Pons (tissue), 1 donor: ENCODE measurements around the gene OR2T1.
"Not testable (repeated sequence)": the region's sequence is repeated elsewhere in the genome, so short reads cannot be mapped to it uniquely, and the experiment has no call there.

Experiments
- DNase-seq: peaks from one replicate; pipeline ENCODE4 v3.0.0-alpha.2; 2016; ENCODE audit warnings: low spot score

Gene OR2T1

DNA sequence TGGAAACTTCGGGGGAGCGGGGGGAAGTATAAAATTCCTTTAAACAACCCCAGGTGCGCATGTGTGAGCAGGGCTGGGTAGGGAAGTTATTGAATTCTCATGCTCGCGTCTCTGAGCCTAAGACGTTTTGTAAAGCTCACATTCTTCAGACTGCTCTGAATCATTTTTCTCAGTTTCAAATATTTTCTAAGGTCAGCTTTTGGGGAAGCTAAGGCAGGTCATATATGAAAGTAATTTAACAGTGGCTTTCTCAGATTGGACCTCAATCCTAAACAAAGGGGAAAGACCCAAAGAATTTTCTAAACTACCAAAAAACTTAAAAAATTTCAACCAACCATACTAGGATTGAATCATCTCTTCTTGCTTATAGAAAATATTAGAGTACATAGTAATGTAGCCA, 32.1 kb downstream of the OR2T1 start:
- not testable (repeated sequence) for DNase-seq

DNA sequence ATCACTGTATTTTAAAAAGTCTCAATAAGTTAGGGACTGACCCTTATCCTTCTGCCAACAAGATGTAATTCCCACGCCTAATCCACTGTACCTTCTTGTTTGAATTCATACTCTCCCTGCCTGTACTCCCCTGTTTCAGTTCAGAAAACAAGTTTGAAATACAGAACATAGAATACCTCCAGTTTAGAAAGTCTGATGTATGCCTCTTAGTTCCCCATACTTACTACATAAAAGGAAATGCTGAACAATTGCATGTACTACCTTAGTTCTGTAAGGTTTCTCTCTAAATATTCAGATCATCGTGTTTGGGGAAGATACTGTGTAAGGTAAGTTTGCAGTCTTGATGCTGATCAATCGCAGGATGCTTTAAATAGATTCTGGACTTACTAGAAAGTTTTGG, 33.5 kb downstream of the OR2T1 start:
- not testable (repeated sequence) for DNase-seq

DNA sequence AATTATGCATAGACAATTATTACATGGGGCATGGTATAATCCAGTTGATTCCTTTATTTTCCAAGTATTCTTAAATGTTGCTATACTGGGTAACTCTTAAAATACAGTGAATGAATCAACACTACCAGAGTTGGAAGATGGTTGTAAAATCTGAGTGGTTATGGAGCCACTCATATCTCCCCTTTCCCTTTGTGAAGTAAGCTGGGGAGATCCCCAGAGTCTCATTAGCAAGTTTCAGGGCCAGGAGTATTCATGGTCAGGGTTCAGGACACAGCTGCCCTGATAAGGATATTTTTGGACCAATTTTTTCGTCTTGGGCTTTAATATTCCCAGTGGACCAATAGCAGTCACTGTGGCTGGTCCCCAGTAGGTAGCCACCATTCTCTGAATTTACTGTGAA, 35.8 kb downstream of the OR2T1 start:
- not testable (repeated sequence) for DNase-seq

DNA sequence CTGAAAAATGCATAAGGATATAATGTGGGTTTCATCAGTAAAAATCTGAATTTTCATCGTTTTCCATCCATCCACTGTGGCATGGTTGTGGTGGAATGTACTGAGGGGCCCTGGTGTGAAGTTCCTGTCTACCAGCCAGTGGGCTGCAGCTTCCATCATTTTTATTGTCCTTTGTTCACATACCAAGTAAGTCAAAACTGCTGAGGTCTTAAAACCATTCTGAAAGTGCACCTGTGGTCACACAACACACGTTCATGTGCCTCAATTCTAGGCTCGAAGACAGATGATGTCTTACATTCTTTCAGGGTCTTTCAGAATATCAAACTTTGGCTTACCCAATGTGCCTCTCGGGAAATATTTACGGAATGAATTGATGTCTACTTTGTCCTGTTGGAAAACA, 36.4 kb downstream of the OR2T1 start:
- not testable (repeated sequence) for DNase-seq

DNA sequence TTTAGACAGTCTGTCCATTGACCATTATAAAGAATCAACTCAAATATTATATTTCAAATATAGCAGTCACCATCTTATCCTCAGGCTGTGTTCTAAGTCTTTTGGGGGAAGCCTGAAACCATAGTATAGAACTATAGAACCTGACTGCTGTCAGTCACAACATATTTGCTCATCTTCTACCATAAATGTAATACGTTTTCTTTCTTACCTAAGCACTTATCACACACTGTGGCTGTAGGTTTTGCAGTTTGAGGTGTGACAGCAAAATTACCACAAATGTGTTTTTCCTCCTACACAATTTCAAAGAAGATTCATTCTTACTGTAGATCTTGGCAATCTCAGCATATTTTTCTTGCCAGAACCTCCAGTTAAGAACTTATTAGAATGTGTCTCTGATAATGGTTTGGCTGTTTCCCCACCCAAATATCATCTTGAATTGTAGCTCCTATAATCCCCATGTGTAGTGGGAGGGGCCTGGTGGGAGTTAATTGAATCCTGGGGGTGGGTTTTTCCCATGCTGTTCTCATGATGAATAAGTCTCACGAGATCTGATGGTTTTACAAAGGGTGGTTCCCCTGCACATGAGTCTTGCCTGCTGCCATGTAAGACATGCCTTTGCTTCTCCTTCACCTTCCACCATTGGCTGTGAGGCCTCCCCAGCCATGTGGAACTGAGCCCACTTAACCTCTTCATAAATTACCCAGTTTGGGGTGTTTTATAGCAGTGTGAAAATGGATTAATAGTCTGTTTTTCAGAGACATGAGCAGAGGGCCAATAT, 39.8 kb downstream of the OR2T1 start:
- DNase-seq: not testable (repeated sequence)

DNA sequence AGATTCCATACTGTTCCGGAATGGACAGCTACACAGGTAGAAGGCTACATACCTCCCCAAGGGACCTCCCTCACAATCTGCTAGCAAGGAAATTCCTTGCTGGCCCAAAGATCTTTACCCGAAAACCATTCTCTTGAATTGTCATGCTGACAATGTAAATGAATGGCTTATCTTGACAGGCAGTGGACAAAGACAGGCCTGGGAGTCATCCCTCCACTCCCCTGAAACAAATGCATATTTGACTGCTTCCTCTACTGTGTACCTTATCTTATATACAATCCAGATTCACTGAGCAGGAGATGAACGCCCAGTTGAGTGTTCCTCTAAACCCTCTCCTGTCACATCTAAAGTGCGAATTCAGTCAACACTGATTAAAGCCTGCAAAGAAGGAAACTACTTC, 41.8 kb downstream of the OR2T1 start:
- DNase-seq: not testable (repeated sequence)

DNA sequence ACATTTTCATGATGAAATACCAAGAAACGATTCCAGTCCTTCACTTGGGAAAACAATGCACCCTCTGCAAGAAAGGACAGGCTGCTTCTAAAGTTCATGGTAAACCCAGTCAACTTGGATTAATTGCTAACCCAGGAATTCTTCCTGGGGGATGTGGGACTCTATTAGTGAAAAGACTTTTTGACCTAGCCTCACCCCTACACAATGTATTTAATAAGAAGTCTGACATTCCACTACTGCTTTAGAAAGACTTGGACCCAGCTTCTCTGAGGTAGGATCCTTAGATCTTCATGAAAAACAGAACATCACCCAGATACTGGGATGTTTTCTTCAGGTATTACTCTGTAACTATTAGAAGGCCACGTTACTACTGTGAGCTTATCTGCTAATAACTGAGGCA, 42.6 kb downstream of the OR2T1 start, which contains the start of gene OR2T2:
OR2T2 (plus strand) TSS at position 239 of the 400 bp plus-strand sequence. CDS start 7,161 bp downstream, outside the sequence.
- DNase-seq: not testable (repeated sequence)

DNA sequence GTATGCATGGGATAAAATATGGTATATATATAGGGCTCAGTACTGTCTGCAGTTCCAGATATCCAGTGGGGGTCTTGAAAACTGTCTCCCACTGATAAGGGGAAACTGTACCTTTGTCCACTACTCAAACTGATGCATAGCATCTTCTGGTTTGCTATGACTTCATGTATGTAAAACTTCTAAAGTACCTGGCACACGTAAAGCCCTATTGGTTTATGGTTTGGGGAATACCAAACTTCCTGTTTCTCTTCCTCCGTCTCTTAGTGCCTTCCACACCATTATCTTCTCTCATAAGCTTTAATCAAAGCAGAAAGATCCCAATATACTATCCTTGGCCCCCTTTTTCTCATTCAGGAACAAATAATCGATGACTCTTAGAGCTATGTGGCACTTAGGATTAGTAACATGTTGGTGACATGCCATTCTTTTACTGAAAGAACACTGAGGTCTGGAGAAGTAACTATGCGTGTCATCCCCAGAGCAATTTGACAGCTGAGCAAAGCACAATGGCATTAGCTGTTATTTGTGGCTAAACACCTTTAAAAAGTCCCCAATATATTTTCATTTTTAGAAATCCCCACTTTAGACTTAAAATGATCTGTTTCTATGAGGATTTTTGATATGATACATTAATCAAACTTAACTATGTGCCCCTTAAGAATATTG, 45.7 kb downstream of the OR2T1 start:
- not testable (repeated sequence) for DNase-seq

DNA sequence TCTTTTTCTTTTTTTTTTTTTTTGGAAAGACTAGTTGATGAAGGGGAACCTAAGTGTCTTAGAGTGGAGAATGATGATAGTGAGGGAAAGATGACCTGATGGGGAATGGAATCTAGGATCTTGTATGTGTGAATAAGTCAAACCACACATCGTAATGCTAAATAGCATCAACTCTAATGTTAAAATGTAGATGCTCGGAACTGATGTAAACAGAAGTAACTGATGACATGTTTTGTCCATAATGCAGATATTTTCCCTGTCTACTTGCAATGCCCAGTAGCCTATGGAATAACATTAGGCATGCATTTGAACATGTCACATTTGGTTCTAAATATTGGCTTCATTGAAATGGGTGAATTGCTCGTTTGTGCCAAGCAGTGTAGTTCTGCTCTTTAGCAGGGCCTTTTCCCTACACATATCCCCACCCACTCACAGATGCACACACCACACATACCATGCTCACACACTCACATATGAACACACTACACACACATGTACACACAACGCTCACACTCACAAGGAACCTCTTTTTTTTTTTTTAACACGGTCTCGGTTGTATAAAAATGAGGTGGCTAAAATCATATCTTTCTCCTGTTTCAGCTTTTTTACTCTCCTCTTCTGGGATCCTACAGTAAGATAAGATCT, 47.1 kb downstream of the OR2T1 start:
- DNase-seq: not testable (repeated sequence)

DNA sequence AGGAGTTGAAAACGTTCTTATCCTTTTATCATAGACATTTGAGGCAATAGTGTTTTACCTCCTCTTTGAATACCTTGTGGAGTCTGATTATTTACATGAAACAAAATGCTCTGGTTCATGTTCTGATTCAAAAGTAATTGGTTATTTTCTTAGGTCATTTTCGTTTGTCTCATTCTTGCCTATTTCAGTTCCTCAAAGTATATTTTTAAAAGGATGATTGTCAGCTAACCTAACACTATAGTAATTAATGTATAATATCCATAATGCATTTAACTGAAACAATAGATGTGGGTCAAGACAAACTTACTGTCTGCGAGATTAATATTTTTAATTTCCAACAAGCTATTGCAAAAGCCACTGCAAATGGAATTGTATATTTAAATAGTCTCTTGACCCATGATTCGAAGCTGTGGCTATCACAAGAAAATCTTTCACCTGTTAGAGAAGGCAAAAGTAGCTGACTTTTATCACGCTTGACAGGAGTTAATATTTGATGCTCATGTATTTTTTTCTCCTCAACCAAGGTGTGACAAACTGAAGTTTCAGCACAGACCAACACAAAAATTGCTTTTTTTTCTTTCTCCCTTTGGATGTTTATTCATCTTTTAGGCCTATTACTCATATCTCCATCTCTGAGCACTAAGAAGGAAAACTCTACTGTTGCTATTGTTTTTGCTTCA, 47.8 kb downstream of the OR2T1 start:
- not testable (repeated sequence) for DNase-seq

DNA sequence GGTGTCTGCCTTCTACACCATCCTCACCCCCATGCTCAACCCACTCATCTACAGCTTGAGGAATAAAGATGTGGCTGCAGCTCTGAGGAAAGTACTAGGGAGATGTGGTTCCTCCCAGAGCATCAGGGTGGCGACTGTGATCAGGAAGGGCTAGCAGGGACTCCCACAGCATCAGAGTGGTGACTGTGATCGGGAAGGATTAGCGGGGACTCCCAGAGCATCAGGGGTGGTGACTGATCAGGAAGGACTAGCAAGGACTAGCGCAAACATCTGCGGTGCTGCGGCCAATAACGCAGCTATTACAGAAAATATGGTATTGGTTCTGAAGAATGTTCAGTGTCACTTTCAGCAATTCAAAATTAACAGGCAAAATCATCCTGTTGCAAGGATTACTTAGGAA, 50.8 kb downstream of the OR2T1 start:
- not testable (repeated sequence) for DNase-seq

DNA sequence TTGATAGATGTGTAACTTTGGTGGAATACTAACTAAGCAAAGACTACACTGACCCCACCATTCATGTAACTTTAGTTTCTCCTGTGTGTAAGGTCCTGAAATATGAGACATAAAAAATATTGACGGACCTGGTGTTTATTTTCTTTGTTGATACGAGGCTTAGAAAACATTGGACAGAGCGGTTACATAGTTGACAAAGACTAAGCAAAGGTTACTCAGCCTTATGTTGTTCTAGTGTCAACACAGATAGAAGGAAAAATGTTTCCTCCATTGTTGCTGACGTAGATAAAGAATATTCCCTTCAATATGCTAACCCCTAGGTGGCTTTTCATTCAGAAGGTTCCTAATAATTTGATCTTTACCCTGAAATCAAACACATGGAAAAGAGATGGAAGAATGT, 52.2 kb downstream of the OR2T1 start:
- DNase-seq: not testable (repeated sequence)

DNA sequence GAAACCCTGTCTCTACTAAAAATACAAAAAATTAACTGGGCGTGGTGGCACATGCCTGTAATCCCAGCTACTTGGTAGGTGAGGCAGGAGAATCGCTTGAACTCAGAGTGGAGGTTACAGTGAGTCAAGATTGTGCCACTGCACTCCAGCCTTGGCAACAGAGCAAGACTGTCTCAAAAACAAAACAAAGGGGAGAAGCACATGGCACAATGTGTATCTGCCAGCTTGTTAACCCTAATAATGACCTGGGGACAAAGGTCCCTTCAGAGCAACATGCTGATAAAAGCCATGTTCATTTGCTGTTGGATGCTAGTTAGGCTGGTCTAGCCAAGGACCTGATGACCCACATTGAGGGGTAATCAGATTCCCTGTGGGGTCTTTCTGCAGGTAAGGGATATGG, 53.8 kb downstream of the OR2T1 start:
- not testable (repeated sequence) for DNase-seq
